GM12873 (cell line): Measurements from ENCODE around the gene KCNQ4.

Experiments used
- CTCF ChIP-seq: IDR thresholded peaks from 2 replicates; pipeline ENCODE4 v1.5.1; 2012; ENCODE audit warnings: low read depth, mild to moderate bottlenecking, moderate library complexity, low read length, control low read depth; ENCODE audit not compliant: insufficient read depth; ENCODE audit errors: missing control alignments

Gene KCNQ4

DNA sequence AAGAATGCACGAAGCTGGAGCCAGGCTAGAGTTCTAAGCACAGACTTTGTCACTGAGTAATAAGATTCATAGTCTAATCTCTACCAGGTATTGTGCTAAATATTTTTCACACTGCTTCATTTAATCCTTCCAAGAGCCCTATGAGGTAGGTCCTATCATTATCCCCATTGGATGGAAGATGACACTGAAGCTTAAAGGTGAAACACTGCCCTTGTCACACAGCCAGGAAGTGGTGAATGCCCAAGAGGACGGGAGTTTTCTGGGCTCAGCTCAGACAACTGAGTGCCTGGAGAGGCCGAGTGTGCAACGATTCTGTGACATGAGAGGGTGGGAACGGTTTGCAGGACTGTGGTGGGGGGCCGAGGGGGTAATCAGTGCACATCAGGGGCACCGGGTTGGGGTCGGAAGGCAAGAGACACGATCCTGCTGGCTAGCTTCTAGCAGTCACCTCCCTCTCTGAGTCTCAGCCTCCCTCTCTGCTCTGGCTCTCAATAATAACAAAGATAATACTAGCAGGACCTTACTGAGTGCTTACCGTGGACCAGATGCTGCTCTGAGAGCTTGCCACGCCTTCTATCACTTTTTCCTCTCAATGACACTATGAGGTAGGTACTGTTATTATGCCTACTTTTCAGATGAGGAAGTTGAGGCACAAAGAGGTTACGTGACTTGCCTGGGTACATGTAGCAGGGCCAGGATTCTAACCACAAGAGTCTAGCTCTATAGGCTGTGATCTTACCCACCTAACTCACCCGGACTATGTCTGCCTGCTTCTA, 12.4 kb downstream of the KCNQ4 start:
- TF ChIP-seq CTCF, result no peak

DNA sequence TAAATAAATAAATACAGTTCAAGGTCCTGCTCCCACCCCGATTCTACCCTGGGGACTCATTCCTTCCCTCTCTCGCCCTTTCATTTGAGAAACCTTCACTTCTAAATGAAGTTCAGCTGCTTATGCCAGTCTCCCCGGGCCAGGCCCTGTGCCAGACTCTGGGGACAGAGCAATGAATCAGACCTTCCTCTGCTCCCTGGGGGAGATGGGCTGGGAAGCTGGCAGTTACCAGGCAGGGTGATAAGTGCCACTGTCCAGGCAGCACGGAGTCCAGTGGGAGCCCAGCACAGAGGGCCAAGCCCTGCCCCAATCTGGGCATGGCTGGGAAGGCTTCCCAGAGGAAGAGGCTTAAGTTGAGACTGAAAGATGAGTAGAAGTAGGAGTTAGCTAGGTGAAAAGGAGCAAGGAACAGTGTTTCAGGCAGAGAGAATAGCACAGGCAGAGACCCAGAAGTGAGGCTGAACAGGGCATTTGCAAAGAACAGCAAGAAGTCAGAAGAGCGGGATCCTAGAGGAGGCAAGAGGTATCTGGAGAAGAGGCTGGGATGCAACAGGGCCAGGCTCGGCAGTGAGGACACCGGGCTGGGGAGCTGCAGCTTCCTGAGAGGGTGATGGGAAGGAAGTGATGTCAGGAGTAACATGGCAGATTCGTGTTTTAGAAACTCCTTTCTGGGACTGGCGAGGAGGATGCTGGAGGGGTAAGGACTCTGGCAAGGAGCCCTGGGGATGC, 13.5 kb downstream of the KCNQ4 start:
- TF ChIP-seq CTCF, result no peak

GRCh38 chr1:40797668-40798010, 14.1 kb downstream of the KCNQ4 start:
- TF ChIP-seq CTCF, result no peak

- no peak for TF ChIP-seq CTCF
These were observed 15.0 kb downstream of the KCNQ4 start for GRCh38 chr1:40798366-40799281.

DNA sequence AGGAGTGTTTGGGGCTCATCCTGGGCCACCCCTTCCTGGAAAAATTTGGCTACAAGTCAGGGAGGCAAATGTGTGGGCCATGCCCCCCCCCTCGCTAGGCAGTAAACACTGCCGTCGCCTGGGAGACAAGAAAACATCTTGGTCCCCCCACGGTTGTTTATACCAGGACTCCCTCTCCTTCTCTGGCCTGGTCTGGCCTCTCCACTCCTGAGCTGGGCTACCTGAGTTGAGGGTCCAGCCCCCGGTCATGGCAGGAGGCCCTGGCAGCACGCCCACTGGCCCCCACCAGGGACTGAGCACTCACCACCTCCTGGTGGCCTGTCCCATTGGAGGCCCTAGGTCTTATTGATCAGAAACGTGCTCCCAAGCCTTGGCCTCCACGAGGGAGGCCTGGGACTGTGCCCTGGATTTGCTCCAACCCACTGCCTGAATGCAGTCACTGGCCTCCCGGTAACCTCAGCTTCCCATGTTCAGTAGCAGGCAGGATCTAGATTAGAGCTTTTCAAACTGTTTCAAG, 15.8 kb downstream of the KCNQ4 start:
- TF ChIP-seq CTCF, result no peak

DNA sequence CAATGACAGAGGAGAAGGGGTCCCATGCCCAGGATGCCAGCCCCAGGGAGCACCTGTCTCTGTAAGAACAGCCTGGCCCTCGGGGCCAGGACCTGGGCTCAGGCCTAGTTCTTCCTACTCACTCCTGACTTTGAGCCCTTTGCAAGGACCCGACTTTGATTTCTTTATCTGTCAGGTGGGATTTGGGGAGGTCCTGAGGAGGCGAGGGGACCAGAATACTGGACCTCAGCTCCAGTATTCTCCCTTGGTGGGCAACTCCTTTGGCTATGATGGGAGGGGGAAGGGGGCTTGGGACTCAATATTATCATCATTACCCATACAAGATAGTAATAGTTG, 18.1 kb downstream of the KCNQ4 start:
- no peak for TF ChIP-seq CTCF
